ENCODE data around the gene GALNT11.

- TF ChIP-seq FOXP2 (optimal IDR thresholded peaks at IDR 0.05; ENCODE audit: borderline replicate concordance, extremely low read depth, extremely low read length, insufficient read depth) (no peak), REST (IDR thresholded peaks at IDR 0.05; ENCODE audit: insufficient read depth in 1 of 2, low read depth in 2 of 2, low read length in 2 of 2) (no peak), SIN3A (IDR thresholded peaks at IDR 0.05; ENCODE audit: borderline replicate concordance, insufficient read depth, low read length) (no peak), POLR2AphosphoS5 (IDR thresholded peaks at IDR 0.05; ENCODE audit: low read depth, low read length) (no peak), TAF1 (IDR thresholded peaks at IDR 0.05; ENCODE audit: borderline replicate concordance, insufficient read depth, low read length) (no peak)
Measured at GRCh38 chr7:152136686-152137085, 111.2 kb downstream of the GALNT11 start.

Data from PFSK-1 (cell line).